Tibial nerve (tissue), 4 donors: ENCODE data around the gene CAMTA1.

Source experiments
- EP300 ChIP-seq, 2 donors: sonication (generic); formaldehyde crosslinking; IDR thresholded peaks; one replicate each; pipeline ENCODE4 v1.6.1; 2017; ENCODE audit warnings: antibody characterized with exemption in 2 of 2, mild to moderate bottlenecking in 1 of 2
- POLR2A ChIP-seq, 2 donors: fragments of 450-650 bp; IDR thresholded peaks; one replicate each; pipeline ENCODE4 v1.6.1; 2017; ENCODE audit warnings: antibody characterized with exemption in 2 of 2, mild to moderate bottlenecking in 2 of 2, moderate library complexity in 2 of 2
- TF ChIP-seq, protein P1 (sequence below), 5 experiments: fragments of 200-600 bp in 3 of 5; fragments of 450-650 bp in 2 of 5; sonication (generic) in 3 of 5; IDR thresholded peaks; one replicate each; pipeline ENCODE4 v1.5.1; 2016 to 2019; ENCODE audit warnings: antibody characterized with exemption in 5 of 5, mild to moderate bottlenecking in 3 of 5, moderate library complexity in 2 of 5

- TF ChIP-seq, protein P1, sequence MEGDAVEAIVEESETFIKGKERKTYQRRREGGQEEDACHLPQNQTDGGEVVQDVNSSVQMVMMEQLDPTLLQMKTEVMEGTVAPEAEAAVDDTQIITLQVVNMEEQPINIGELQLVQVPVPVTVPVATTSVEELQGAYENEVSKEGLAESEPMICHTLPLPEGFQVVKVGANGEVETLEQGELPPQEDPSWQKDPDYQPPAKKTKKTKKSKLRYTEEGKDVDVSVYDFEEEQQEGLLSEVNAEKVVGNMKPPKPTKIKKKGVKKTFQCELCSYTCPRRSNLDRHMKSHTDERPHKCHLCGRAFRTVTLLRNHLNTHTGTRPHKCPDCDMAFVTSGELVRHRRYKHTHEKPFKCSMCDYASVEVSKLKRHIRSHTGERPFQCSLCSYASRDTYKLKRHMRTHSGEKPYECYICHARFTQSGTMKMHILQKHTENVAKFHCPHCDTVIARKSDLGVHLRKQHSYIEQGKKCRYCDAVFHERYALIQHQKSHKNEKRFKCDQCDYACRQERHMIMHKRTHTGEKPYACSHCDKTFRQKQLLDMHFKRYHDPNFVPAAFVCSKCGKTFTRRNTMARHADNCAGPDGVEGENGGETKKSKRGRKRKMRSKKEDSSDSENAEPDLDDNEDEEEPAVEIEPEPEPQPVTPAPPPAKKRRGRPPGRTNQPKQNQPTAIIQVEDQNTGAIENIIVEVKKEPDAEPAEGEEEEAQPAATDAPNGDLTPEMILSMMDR (IDR thresholded peaks at IDR 0.05): no peak
- TF ChIP-seq POLR2A (IDR thresholded peaks at IDR 0.05): no peak
- TF ChIP-seq EP300 (IDR thresholded peaks at IDR 0.05): no peak
These were observed 746.5 kb downstream of the CAMTA1 start for GRCh38 chr1:7531562-7532340.
